ENCODE data around the gene SLC6A20.

GRCh38 chr3:45826908-45827307, 30.6 kb upstream of the SLC6A20 start:
- TF ChIP-seq POLR2A (IDR thresholded peaks at IDR 0.05): no peak
- no peak for TF ChIP-seq EP300 (IDR thresholded peaks at IDR 0.05)

Measured in gastroesophageal sphincter (tissue), 2 donors.